ENCODE data around the gene RRH. TPM values are rescaled to one million over a fixed set of nuclear protein-coding genes. Genes with fewer than 3 reads are reported as not detected.
"Not testable (repeated sequence)": the region's sequence is repeated elsewhere in the genome, so short reads cannot be mapped to it uniquely, and the experiment has no call there.

The RRH gene, protein sequence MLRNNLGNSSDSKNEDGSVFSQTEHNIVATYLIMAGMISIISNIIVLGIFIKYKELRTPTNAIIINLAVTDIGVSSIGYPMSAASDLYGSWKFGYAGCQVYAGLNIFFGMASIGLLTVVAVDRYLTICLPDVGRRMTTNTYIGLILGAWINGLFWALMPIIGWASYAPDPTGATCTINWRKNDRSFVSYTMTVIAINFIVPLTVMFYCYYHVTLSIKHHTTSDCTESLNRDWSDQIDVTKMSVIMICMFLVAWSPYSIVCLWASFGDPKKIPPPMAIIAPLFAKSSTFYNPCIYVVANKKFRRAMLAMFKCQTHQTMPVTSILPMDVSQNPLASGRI
- polyA plus RNA-seq (ENCODE audit: insufficient read length) = 1.4 TPM
- long read RNA-seq, donor 1 = 0 reads
- long read RNA-seq, donor 2 = 0 reads
- long read RNA-seq, donor 3 = 0 reads
- long read RNA-seq, donor 4 = 0 reads
- long read RNA-seq, donor 5 = 0 reads
- long read RNA-seq, donor 6 = 0 reads
- long read RNA-seq, donor 7 = 0 reads
- long read RNA-seq, donor 8 = 0 reads

- no peak for DNase-seq
Observed at GRCh38 chr4:109827672-109828071, at the start of gene RRH. TSS of gene RRH (plus strand) at chr4:109827972. CDS start at chr4:109828028, 56 bp downstream.

DNA sequence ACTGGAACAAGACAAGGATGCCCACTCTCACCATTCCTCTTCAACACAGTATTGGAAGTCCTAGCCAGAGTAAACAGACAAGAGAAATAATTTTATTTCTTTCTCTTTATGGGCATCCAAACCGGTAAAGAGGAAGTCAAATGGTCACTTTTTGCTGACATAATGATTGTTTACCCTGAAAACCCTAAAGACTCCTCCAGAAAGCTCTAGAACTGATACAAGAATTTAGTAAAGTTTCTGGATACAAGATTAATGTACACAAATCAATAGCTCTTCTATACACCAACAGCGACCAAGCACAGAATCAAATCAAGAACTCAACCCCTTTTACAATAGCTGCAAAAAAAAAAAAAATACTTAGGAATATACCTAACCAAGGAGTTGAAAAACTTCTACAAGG is 45.7 kb upstream of the RRH start:
- DNase-seq = not testable (repeated sequence)

DNA sequence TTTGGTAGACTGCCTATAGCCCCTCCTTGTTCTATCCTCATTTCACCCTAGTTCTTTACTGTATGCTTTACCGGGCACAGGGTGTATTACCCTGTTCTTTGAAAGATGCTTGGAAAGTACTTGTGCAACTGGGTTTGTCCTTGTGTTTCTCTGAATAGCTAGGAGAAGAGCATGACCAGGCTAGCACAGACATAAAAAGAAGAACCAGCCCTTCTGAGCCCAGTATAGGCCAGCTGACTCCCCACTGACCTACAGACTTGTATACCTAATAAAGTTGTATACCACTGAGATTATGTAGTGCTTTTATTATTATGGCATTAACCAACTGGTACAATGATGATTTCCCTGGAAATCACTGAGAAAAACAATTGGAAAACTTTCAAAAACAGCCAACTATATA is 40.9 kb upstream of the RRH start:
- DNase-seq = no peak

DNA sequence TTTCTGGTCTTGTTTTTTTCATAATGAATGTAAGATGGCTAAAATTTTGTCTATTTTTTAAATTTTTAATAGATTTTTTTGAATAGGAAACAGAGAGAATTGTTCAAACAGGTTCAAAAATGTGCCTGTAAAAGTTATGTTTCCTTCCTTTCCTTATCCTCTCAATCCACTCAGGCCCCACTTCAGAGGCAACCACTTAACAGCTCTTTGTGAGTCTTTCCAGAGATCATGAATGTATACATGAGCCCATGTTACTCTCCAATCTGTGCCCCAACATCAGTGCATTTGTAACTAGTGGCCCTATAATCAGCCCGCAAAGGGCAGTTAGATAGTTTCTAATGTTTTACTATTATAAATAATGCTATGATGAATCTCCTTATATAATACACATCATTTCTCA is 40.0 kb upstream of the RRH start:
- DNase-seq = no peak

DNA sequence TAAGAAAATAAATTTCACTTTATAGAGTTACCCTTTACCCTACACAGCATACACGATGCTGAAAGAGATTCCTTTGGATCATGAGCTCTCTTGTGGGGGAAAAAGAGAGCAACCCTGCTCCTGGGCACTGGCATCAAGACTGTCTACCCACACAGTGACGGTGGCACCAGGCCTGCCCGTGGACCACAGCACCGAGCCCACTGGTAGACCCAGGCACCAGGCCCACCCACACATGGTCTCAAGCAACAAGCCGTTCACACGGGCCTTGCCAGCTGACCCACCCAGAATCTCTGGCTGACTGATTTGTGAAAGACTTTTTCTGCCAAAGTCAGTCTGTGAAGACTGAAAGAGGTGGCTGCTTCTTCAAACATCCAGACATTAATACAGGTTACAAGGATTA is 32.7 kb upstream of the RRH start:
- no peak for DNase-seq

GRCh38 chr4:109798866-109799265 is 28.9 kb upstream of the RRH start:
- no peak for DNase-seq

DNA sequence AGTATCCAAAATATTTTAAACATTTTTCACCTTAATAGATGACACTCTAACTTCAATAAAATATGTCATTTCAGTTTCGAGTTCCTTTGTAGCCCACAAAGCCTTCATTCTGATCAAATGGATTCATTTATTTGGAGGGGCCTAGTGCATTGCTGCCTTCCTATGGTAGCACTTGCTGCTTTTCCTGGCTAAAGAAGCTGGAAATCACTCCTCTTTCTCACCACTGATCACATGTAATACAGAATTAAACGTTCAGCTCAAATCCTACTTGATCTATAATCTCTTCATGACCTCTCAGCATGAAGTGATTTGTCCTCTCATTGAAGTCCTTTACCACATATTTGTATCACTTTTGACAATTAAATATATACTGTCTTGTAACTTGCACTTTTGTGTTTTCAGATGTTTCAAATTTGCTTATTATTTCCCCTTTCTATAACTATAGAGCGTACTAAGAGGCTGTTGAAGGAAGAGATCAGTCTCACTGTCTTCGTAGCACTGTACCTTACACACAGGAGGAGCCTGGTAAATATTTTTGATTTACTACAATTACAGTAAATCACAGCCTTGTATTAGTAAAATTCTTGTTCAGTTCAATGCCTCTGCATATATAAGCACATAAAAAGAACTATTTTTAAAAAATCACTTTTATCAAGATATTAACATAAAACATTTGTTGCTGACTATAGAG is 26.5 kb upstream of the RRH start:
- DNase-seq = no peak

DNA sequence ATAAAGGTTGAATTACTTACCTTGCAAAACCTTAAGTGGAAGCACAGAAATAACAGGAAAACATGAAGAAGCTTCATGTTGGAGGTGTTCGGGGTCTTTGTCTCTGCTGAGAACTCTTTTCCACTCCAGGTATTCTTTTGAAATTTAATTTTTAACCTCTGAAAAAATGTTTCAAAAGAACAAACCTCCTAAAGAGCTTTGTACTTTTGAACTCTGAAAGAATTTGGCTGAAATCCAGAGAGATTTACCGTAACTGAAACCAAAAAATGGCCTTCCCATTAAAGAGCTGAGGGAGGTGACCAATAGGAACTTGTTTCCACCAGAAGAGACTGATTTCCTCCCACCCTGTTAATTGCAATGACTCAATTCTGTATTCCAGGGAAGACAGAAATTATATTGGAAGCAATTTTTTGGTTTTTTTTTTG is 25.9 kb upstream of the RRH start, which contains the start of gene CFI:
Gene CFI (minus strand): TSS at position 105 of the 425 bp plus-strand sequence. CDS start 28 bp downstream, at position 77.
- DNase-seq = peak; percentile 66

DNA sequence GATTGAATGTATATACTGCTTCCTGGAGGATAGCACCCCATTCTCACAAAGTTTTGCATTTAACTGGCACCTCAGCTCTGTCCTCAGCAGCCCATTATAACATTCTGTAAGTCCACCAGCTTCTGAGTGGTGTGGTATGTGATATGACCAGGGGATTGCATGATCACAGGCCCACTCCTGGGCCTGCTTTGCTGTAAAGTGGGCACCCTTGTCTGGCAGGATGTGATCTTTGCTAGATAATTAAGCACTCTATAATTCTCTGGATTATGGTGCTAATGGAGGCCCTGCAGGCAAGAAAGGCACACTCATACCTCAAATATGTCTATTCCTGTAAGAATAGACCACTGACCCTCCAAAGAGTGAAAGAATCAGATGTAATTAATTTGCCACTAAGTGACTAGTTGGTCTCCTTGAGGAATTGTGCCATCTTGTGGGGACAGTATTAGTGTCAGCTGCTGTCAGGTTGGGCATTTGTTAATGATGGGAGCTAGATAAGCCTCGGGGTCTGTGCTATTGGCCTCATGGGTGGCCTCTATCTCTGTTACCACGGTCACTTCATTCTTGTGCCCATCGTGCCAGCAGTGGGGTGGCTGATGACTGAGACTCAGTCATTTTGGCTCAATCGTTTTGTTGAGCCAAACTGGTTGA is 23.7 kb upstream of the RRH start:
- peak; percentile 45 for DNase-seq

- no peak for DNase-seq
Observed at GRCh38 chr4:109809655-109810054, 18.1 kb upstream of the RRH start.

DNA sequence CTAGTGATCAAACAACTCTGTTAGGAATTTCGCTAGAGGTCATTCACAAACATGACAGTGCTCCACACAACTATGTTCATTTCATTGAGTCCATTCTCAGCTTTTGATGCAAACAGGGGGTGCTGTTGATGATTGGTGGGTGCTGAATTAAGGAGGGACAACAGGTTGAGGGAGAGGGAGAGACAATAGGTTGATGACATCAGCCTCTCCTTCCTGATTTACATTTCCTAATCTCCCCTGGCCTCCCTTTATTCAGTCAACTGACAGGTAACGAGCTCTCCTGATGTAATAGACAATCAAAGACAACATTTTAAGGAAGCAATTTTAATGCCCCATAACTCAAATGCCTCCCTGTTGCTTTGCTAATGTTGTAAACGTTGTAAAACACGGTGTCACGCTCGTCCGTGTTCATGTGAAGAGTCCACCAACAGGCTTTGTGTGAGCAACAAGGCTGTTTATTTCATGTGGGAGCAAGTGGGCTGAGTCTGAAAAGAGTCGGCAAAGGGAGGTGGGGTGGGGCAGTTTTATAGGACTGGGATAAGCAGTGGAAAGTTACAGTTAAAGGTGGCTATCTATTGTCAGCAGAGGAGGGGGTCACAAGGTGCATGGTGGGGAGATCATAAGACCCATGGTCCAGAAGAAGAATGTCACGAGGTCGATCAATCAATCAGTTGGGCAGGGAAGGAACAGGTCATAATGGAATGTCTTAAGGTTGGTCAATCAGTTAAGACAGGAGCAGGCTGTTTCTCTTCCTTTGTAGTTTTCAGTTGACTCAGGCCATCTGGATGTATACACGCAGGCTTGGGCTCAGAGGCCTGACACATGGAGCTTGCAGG is 17.0 kb upstream of the RRH start:
- no peak for DNase-seq

GRCh38 chr4:109811707-109812106 is 16.1 kb upstream of the RRH start:
- no peak for DNase-seq

DNA sequence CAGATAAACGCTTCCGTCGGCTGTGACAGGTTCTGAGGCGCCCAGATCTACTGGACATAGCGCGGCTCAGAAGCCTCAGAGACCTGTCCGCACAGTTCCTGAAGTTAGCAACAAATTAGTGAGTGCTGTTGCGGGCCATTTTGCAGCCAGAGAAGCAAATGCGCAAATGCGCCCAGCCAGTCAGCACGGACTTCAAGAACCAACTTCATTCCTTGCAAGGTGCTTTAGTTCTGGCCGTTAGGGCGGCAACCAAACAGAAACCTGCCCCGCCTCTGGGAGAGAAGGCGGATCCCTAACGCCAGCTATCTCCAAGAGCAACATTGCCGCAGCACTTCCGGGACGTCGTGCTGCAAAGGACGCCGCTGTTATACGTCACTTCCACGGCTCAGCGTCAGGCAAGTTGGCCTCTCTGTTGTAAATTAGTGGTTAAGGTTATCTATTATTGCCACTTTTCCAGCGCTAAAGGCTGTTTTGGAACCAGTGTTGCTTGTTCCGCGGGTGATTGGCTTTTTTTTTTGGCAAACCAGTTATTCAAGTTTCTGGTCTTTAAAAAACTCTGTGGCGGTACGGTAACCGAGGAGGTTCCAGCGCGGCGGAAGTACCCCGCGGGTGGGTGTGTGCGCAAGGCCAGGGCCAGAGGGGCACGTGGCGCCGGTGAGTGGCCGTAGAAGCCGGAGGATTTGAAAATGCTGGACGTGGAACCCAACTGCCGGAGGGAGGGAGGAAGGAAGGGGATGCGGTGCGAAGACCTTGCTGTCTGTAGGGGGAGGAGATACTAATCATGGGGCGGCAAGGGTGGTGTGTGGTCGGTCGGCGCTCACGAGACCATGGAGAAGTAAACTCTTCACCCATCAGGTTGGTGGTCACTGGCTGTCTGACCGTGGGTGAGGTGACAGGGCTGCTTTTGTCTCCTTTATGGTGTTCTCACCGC is 12.4 kb upstream of the RRH start, which contains the start of gene GAR1:
Gene GAR1 (plus strand): TSS at position 612 of the 931 bp plus-strand sequence. CDS start 403 bp downstream, outside the sequence.
- DNase-seq = peak; percentile 93

GRCh38 chr4:109816082-109816442 is 11.7 kb upstream of the RRH start:
- DNase-seq = no peak

DNA sequence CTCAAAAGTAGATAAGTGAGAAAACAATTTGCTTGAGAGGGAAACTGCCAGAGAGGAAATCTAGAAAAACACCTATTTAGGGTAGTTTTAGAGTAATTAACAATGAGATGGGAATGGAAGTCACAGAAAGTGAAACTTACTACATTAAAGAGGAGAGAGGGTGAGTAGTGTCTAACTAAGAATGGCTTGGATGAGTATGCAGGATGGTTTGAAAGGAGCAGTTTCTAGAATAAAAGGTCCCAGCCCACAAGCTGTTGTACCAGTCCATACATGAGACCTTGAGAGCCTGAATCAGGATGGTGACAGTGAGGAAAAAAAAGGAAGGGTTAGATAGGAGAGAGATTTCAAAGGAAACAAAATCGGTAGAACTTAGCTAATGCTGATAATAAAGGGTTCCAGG is 10.9 kb upstream of the RRH start:
- no peak for DNase-seq

GRCh38 chr4:109818268-109818667 is 9.5 kb upstream of the RRH start:
- DNase-seq = no peak

DNA sequence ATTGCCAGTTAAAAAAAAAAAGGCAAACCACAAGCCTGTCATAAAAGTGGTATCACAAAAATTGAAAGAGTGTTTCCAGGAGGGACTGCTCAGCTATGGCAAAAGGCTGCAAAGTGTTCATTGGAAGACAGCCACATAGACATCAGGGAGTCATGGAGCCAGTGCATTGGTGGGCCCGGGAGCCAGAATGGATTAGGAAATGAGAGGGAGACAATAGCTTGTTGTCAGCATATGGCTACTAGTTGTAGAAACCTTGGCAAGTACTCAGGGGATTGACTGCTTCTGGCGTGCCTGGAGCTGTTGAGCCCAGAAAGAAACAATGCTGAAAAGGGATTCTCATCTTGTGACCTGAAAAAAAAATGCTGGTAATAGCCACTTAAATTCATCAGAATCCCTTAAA is 7.2 kb upstream of the RRH start:
- no peak for DNase-seq

GRCh38 chr4:109821185-109821584 is 6.6 kb upstream of the RRH start:
- no peak for DNase-seq

GRCh38 chr4:109826719-109827118 is 1.1 kb upstream of the RRH start:
- DNase-seq = no peak

GRCh38 chr4:109833756-109834155 is 6.0 kb downstream of the RRH start:
- DNase-seq = no peak

DNA sequence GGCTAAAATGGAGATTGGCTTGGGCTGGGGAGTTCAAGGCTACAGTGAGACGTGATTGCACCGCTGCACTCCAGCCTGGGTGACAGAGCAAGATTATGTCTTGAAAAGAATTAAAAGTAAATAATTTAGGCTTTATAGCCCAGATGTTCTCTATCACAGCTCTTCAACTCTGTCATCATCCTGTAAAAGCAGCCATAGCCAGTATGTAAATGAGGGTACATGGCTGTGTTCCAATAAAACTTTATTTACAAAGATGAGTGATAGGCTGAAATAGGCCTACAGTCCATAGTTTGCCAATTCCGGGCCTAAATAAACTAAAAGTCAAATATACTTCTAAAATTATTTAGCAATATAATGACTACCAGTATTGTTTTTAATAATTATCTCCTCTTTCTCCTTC is 9.2 kb downstream of the RRH start:
- no peak for DNase-seq
